ENCODE measurements around the gene MRPL36.

MRPL36 gene

GRCh38 chr5:1799602-1800471 lies at the start of gene MRPL36:
Gene MRPL36, minus strand, starts transcription at chr5:1799837. Its CDS starts 902 bp downstream, at chr5:1798935.
- Histone ChIP-seq H3K36me3 (replicated peaks; ENCODE audit: low read depth, low read length) (peaks cover 20% of the 10 kb centered on the region), H3K9me3 (ENCODE audit: insufficient read depth, low read length) (no peaks in the 10 kb centered on the region), H4K20me1 (ENCODE audit: insufficient read depth, low read length) (no peaks in the 10 kb centered on the region), H3K27ac (ENCODE audit: low read length) (peak within 1 kb of the TSS; percentile 74), H3K4me2 (ENCODE audit: low read length) (peak within 1 kb of the TSS; percentile 92), H3K27me3 (ENCODE audit: low read depth, low read length) (no peaks in the 10 kb centered on the region), H3K9ac (ENCODE audit: low read length) (peak within 1 kb of the TSS; percentile 75), H3K4me3 (ENCODE audit: low read length) (peak within 1 kb of the TSS; percentile 97), H2AFZ (ENCODE audit: low read depth, low read length) (no peak within 1 kb of the TSS), H3K79me2 (ENCODE audit: low read length) (peaks cover 70% of the 10 kb centered on the region), H3K4me1 (ENCODE audit: low read length) (peaks cover 7% of the 10 kb centered on the region; the same call in 1 of the 2 replicates)
- TF ChIP-seq CTCF (IDR thresholded peaks at IDR 0.05; ENCODE audit: low read depth, low read length) (no peak), EZH2phosphoT487 (IDR thresholded peaks at IDR 0.05; ENCODE audit: low read depth) (no peak)

- H3K4me2 ChIP-seq (ENCODE audit: low read length): no peak overlapping the region
- no peaks in the 10 kb centered on the region for H3K79me2 ChIP-seq (ENCODE audit: low read length)
- H3K9ac ChIP-seq (ENCODE audit: low read length): no peak overlapping the region
- H4K20me1 ChIP-seq (ENCODE audit: insufficient read depth, low read length): no peaks in the 10 kb centered on the region
- H3K36me3 ChIP-seq (replicated peaks; ENCODE audit: low read depth, low read length): no peaks in the 10 kb centered on the region
- no peak for TF ChIP-seq CTCF (IDR thresholded peaks at IDR 0.05; ENCODE audit: low read depth, low read length)
- no peak for TF ChIP-seq EZH2phosphoT487 (IDR thresholded peaks at IDR 0.05; ENCODE audit: low read depth)
- H3K4me1 ChIP-seq (ENCODE audit: low read length): no peaks in the 10 kb centered on the region
- no peak overlapping the region for H2AFZ ChIP-seq (ENCODE audit: low read depth, low read length)
- H3K27me3 ChIP-seq (ENCODE audit: low read depth, low read length): no peaks in the 10 kb centered on the region
- H3K9me3 ChIP-seq (ENCODE audit: insufficient read depth, low read length): no peaks in the 10 kb centered on the region
- no peak overlapping the region for H3K27ac ChIP-seq (ENCODE audit: low read length)
- no peak overlapping the region for H3K4me3 ChIP-seq (ENCODE audit: low read length)
Observed at GRCh38 chr5:1847611-1848010, 48.0 kb upstream of the MRPL36 start.

GRCh38 chr5:1847056-1847455 lies 47.4 kb upstream of the MRPL36 start:
- H3K79me2 ChIP-seq (ENCODE audit: low read length): no peaks in the 10 kb centered on the region
- H3K4me1 ChIP-seq (ENCODE audit: low read length): no peaks in the 10 kb centered on the region
- no peak overlapping the region for H3K9ac ChIP-seq (ENCODE audit: low read length)
- H4K20me1 ChIP-seq (ENCODE audit: insufficient read depth, low read length): no peaks in the 10 kb centered on the region
- no peak overlapping the region for H3K4me2 ChIP-seq (ENCODE audit: low read length)
- H3K36me3 ChIP-seq (replicated peaks; ENCODE audit: low read depth, low read length): no peaks in the 10 kb centered on the region
- H3K9me3 ChIP-seq (ENCODE audit: insufficient read depth, low read length): no peaks in the 10 kb centered on the region
- no peak overlapping the region for H3K4me3 ChIP-seq (ENCODE audit: low read length)
- no peak overlapping the region for H2AFZ ChIP-seq (ENCODE audit: low read depth, low read length)
- H3K27me3 ChIP-seq (ENCODE audit: low read depth, low read length): no peaks in the 10 kb centered on the region
- no peak overlapping the region for H3K27ac ChIP-seq (ENCODE audit: low read length)
- TF ChIP-seq CTCF (IDR thresholded peaks at IDR 0.05; ENCODE audit: low read depth, low read length): no peak
- TF ChIP-seq EZH2phosphoT487 (IDR thresholded peaks at IDR 0.05; ENCODE audit: low read depth): no peak

GRCh38 chr5:1846583-1846982 lies 46.9 kb upstream of the MRPL36 start:
- no peaks in the 10 kb centered on the region for H4K20me1 ChIP-seq (ENCODE audit: insufficient read depth, low read length)
- H2AFZ ChIP-seq (ENCODE audit: low read depth, low read length): no peak overlapping the region
- H3K4me3 ChIP-seq (ENCODE audit: low read length): no peak overlapping the region
- TF ChIP-seq EZH2phosphoT487 (IDR thresholded peaks at IDR 0.05; ENCODE audit: low read depth) (no peak), CTCF (IDR thresholded peaks at IDR 0.05; ENCODE audit: low read depth, low read length) (no peak)
- no peaks in the 10 kb centered on the region for H3K79me2 ChIP-seq (ENCODE audit: low read length)
- no peaks in the 10 kb centered on the region for H3K4me1 ChIP-seq (ENCODE audit: low read length)
- H3K36me3 ChIP-seq (replicated peaks; ENCODE audit: low read depth, low read length): no peaks in the 10 kb centered on the region
- H3K9ac ChIP-seq (ENCODE audit: low read length): no peak overlapping the region
- no peaks in the 10 kb centered on the region for H3K27me3 ChIP-seq (ENCODE audit: low read depth, low read length)
- no peaks in the 10 kb centered on the region for H3K9me3 ChIP-seq (ENCODE audit: insufficient read depth, low read length)
- H3K27ac ChIP-seq (ENCODE audit: low read length): no peak overlapping the region
- H3K4me2 ChIP-seq (ENCODE audit: low read length): no peak overlapping the region

Data from OCI-LY3 (cell line).